K562 (cell line): ENCODE measurements around the gene EML2. TPM values are rescaled to one million over a fixed set of nuclear protein-coding genes. Genes with fewer than 3 reads are reported as not detected.

Experiments
- CHD2 ChIP-seq: IDR thresholded peaks from 2 replicates; pipeline ENCODE4 v1.6.1; 2011; ENCODE audit warnings: low read depth, low read length
- CREM ChIP-seq: IDR thresholded peaks from 2 replicates; pipeline ENCODE4 v1.6.1; 2014; ENCODE audit warnings: antibody characterized with exemption, low read depth
- ERF ChIP-seq: fragments of 450-650 bp; formaldehyde crosslinking; IDR thresholded peaks from 2 replicates; pipeline ENCODE4 v1.4.0; 2020; ENCODE audit warnings: mild to moderate bottlenecking, mixed read lengths
- FOXA1 ChIP-seq: fragments of 450-650 bp; IDR thresholded peaks from 2 replicates; pipeline ENCODE4 v1.6.1; 2016; ENCODE audit warnings: mild to moderate bottlenecking, borderline replicate concordance
- HMG20A ChIP-seq: fragments of 450-650 bp; formaldehyde crosslinking; conservative IDR thresholded peaks from 2 replicates; pipeline ENCODE4 v1.4.0; 2020; ENCODE audit warnings: mild to moderate bottlenecking, mixed read lengths
- HSF4 ChIP-seq: fragments of 250-450 bp; sonication (Bioruptor Pico); IDR thresholded peaks from 2 replicates; pipeline ENCODE4 v2.1.2; 2022; ENCODE audit warnings: mild to moderate bottlenecking, moderate library complexity, borderline replicate concordance
- KDM4B ChIP-seq, 2 experiments: fragments of 450-650 bp in 1 of 2; sonication (generic) in 1 of 2; IDR thresholded peaks; 2 replicates each; pipeline ENCODE4 v1.6.1; 2016 to 2017; ENCODE audit warnings: borderline replicate concordance in 2 of 2, antibody characterized with exemption in 1 of 2, low read depth in 1 of 2, mild to moderate bottlenecking in 1 of 2
- KLF6 ChIP-seq: fragments of 250-450 bp; sonication (Bioruptor Pico); IDR thresholded peaks from 2 replicates; pipeline ENCODE4 v1.4.0; 2020; ENCODE audit warnings: mild to moderate bottlenecking, moderate library complexity, borderline replicate concordance
- MAFG ChIP-seq: fragments of 450-650 bp; conservative IDR thresholded peaks from 2 replicates; pipeline ENCODE4 v1.6.1; 2016; ENCODE audit warnings: missing genetic modification characterization, missing compliant biosample characterization
- NFE2 ChIP-seq: IDR thresholded peaks from 2 replicates; pipeline ENCODE4 v1.6.1; 2014; ENCODE audit warnings: antibody characterized with exemption, low read depth
- RCOR1 ChIP-seq, 2 experiments: IDR thresholded peaks; 2 replicates each; pipeline ENCODE4 v1.6.1; 2012; ENCODE audit warnings: low read depth in 2 of 2, low read length in 2 of 2, borderline replicate concordance in 1 of 2, improper control_type of control experiment in 1 of 2
- SOX6 ChIP-seq: fragments of 450-650 bp; IDR thresholded peaks from 2 replicates; pipeline ENCODE4 v1.6.1; 2014; ENCODE audit warnings: mild to moderate bottlenecking
- STAG1 ChIP-seq: sonication (generic); formaldehyde crosslinking; IDR thresholded peaks from 2 replicates; pipeline ENCODE4 v1.5.0; 2020; ENCODE audit warnings: missing genetic modification reagents, borderline replicate concordance
- ZNF766 ChIP-seq: fragments of 200-800 bp; sonication (Bioruptor generic); conservative IDR thresholded peaks from 2 replicates; pipeline ENCODE4 v1.6.1; 2016; ENCODE audit warnings: missing genetic modification characterization, missing compliant biosample characterization
- polyA plus RNA-seq, 8 experiments: library from polyadenylated mRNA; depleted of rRNA in 4 of 8; stranded (reverse) in 5 of 8; unstranded in 3 of 8; fragments of >200 nt; fragmentation: Nextera tagmentation in 2 of 8; fragmentation: Illumina TruSeq in 1 of 8; extraction: Ambion mirVana in 2 of 8; extraction: Trizol in 1 of 8; gene quantifications; 2 replicates each; pipeline versions ENCODE4 v1.2.1 to v1.2.3, GENCODE V29; 2011 to 2014; ENCODE audit warnings: inconsistent platforms in 1 of 8, missing spikeins in 1 of 8
- total RNA-seq, 7 experiments: library from RNA; depleted of rRNA in 6 of 7; stranded (reverse); fragments of >200 nt in 6 of 7; fragmentation: Illumina TruSeq in 2 of 7; extraction: Trizol in 2 of 7; gene quantifications; 2 replicates each; pipeline versions ENCODE4 v1.2.1 to v1.2.3, GENCODE V29; 2011 to 2021; ENCODE audit warnings: low replicate concordance in 1 of 7
- TF ChIP-seq, protein P1 (sequence below): fragments of 450-650 bp; formaldehyde crosslinking; IDR thresholded peaks from 2 replicates; pipeline ENCODE4 v1.4.0; 2022; ENCODE audit warnings: missing genetic modification characterization
- TF ChIP-seq, protein P2 (sequence below): fragments of 450-650 bp; IDR thresholded peaks from 2 replicates; pipeline ENCODE4 v1.6.1; 2016; ENCODE audit warnings: antibody characterized with exemption
- TF ChIP-seq, protein P3 (sequence below): fragments of 450-650 bp; formaldehyde crosslinking; IDR thresholded peaks from 2 replicates; pipeline ENCODE4 v1.4.0; 2020; ENCODE audit warnings: mild to moderate bottlenecking, moderate library complexity
- TF ChIP-seq, protein P4 (sequence below): sonication (generic); formaldehyde crosslinking; IDR thresholded peaks from 2 replicates; pipeline ENCODE4 v1.8.0; 2022; ENCODE audit warnings: missing genetic modification reagents, mild to moderate bottlenecking, moderate library complexity, borderline replicate concordance
- TF ChIP-seq, protein P5 (sequence below): sonication (generic); formaldehyde crosslinking; IDR thresholded peaks from 2 replicates; pipeline ENCODE4 v1.8.1; 2022; ENCODE audit warnings: missing genetic modification reagents

The EML2 gene
- total and polyA plus RNA-seq, 9 of the 15 experiments (the other 6 are each of a cell fraction or from before 2014, with no cell fraction given) = 2.6 to 69.6 (median 24.8) TPM

DNA sequence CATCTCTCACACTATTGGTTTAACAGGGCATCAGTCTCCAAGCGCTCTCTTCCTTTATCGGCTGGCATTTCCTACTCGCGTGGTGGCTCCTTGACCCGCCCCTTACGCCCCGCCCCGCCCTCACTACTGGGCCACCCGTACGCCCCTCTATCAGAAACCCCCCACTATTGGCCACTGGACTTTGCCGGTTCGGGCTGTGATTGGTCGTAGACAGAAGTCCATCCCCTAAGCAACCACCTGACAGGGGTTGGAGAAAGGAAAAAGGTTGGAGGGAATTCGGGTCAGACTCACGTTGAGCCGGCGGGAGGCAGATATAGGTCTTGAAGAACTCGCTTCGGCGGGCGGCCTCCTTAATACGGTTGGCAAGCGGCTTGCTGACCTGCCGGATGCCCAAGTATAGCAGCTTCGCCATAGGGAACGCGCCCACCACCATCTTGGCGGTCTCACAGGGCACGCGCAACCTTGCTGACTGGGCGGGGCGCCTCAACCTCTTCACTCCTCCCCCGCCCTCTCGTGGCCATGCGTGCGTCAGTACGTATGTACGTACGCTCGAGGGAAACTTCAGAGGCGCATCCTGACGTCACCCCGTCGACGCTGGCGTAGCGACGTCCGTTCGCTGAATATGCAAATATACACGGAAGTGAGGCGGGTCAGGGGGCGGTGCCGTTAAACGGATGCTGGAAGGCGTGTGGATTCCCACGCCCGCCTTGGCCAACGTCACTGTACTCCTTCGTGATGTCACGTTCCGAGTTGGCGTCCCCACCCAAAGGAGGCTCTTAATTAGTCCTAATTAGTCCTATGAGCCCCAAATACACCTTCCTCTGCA is 54.7 kb downstream of the EML2 start, which contains the start of gene OPA3 (continued):
- TF ChIP-seq, protein P1, sequence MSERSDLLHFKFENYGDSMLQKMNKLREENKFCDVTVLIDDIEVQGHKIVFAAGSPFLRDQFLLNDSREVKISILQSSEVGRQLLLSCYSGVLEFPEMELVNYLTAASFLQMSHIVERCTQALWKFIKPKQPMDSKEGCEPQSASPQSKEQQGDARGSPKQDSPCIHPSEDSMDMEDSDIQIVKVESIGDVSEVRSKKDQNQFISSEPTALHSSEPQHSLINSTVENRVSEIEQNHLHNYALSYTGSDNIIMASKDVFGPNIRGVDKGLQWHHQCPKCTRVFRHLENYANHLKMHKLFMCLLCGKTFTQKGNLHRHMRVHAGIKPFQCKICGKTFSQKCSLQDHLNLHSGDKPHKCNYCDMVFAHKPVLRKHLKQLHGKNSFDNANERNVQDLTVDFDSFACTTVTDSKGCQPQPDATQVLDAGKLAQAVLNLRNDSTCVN (CRISPR knock-in tag) = no peak; the same call in 1 of the 2 replicates
- TF ChIP-seq, protein P2, sequence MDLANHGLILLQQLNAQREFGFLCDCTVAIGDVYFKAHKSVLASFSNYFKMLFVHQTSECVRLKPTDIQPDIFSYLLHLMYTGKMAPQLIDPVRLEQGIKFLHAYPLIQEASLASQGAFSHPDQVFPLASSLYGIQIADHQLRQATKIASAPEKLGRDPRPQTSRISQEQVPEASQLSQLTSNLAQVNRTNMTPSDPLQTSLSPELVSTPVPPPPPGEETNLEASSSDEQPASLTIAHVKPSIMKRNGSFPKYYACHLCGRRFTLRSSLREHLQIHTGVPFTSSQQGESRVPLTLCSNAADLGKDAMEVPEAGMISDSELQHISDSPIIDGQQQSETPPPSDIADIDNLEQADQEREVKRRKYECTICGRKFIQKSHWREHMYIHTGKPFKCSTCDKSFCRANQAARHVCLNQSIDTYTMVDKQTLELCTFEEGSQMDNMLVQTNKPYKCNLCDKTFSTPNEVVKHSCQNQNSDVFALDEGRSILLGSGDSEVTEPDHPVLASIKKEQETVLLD = peak; percentile 100
- TF ChIP-seq ERF (peak; percentile 70; the same call in 1 of the 2 replicates), STAG1 (no peak), NFE2 (peak; percentile 19; the same call in 1 of the 2 replicates), ZNF766 (no peak), CHD2 (peak; percentile 85), FOXA1 (no peak), HMG20A (no peak), RCOR1 (IDR thresholded peaks at IDR 0.05; ENCODE audit: borderline replicate concordance in 1 of 2, low read depth in 2 of 2, low read length in 2 of 2) (no peak), CREM (peak; percentile 99), KDM4B (IDR thresholded peaks at IDR 0.05; ENCODE audit: borderline replicate concordance in 2 of 2, low read depth in 1 of 2) (0 out of 4 replicates have a peak, but pooled peaks of 1 of the 2 experiments have one; percentile 29), MAFG (tag) (peak; percentile 58), HSF4 (CRISPR knock-in tag) (no peak), SOX6 (peak; percentile 51; the same call in 1 of the 2 replicates), KLF6 (peak; percentile 40; the same call in 1 of the 2 replicates)
- TF ChIP-seq, protein P3, sequence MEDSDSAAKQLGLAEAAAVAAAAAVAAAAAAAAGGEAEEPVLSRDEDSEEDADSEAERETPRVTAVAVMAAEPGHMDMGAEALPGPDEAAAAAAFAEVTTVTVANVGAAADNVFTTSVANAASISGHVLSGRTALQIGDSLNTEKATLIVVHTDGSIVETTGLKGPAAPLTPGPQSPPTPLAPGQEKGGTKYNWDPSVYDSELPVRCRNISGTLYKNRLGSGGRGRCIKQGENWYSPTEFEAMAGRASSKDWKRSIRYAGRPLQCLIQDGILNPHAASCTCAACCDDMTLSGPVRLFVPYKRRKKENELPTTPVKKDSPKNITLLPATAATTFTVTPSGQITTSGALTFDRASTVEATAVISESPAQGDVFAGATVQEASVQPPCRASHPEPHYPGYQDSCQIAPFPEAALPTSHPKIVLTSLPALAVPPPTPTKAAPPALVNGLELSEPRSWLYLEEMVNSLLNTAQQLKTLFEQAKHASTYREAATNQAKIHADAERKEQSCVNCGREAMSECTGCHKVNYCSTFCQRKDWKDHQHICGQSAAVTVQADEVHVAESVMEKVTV (CRISPR knock-in tag) = no peak
- TF ChIP-seq, protein P4, sequence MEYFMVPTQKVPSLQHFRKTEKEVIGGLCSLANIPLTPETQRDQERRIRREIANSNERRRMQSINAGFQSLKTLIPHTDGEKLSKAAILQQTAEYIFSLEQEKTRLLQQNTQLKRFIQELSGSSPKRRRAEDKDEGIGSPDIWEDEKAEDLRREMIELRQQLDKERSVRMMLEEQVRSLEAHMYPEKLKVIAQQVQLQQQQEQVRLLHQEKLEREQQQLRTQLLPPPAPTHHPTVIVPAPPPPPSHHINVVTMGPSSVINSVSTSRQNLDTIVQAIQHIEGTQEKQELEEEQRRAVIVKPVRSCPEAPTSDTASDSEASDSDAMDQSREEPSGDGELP = peak; percentile 88
- TF ChIP-seq, protein P5, sequence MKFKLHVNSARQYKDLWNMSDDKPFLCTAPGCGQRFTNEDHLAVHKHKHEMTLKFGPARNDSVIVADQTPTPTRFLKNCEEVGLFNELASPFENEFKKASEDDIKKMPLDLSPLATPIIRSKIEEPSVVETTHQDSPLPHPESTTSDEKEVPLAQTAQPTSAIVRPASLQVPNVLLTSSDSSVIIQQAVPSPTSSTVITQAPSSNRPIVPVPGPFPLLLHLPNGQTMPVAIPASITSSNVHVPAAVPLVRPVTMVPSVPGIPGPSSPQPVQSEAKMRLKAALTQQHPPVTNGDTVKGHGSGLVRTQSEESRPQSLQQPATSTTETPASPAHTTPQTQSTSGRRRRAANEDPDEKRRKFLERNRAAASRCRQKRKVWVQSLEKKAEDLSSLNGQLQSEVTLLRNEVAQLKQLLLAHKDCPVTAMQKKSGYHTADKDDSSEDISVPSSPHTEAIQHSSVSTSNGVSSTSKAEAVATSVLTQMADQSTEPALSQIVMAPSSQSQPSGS (CRISPR knock-in tag) = no peak
